Prostate gland (tissue), 2 donors: Measurements from ENCODE around the gene IFRD1. TPM values are rescaled to one million over a fixed set of nuclear protein-coding genes. Genes with fewer than 3 reads are reported as not detected.

Source experiments
- DNase-seq: peaks from one replicate; pipeline ENCODE4 v3.0.0-alpha.2; 2019; ENCODE audit warnings: low spot score
- H3K27ac ChIP-seq, 2 donors: fragments of 200-600 bp; sonication (generic); 2 replicates each; pipeline ENCODE4 v1.5.1; 2017 to 2019
- H3K27me3 ChIP-seq: fragments of 200-600 bp; sonication (generic); replicated peaks from 2 replicates; pipeline ENCODE4 v1.5.1; 2019; ENCODE audit not compliant: insufficient read depth
- H3K36me3 ChIP-seq, 2 donors: fragments of 200-600 bp; sonication (generic); 1 replicate in 1 of 2; 2 replicates in 1 of 2; pipeline versions ENCODE4 v1.5.1 to v1.8.1; 2017 to 2019
- H3K4me1 ChIP-seq: fragments of 200-600 bp; sonication (generic); replicated peaks from 2 replicates; pipeline ENCODE4 v1.5.1; 2019
- H3K4me3 ChIP-seq, 2 donors: fragments of 200-600 bp; sonication (generic); 2 replicates each; pipeline ENCODE4 v1.5.1; 2017 to 2019
- H3K9me3 ChIP-seq: fragments of 200-600 bp; sonication (generic); 2 replicates; pipeline ENCODE4 v1.5.1; 2017
- CTCF ChIP-seq, 4 experiments: fragments of 200-600 bp in 2 of 4; fragments of 450-650 bp in 2 of 4; sonication (generic) in 2 of 4; IDR thresholded peaks; 1 replicate in 3 of 4; 2 replicates in 1 of 4; pipeline ENCODE4 v1.5.1; 2016 to 2019; ENCODE audit warnings: antibody characterized with exemption in 4 of 4, mild to moderate bottlenecking in 2 of 4, moderate library complexity in 2 of 4
- POLR2A ChIP-seq: fragments of 450-650 bp; IDR thresholded peaks from one replicate; pipeline ENCODE4 v1.6.1; 2016; ENCODE audit warnings: antibody characterized with exemption, mild to moderate bottlenecking
- POLR2AphosphoS5 ChIP-seq: sonication (generic); formaldehyde crosslinking; IDR thresholded peaks from one replicate; pipeline ENCODE4 v1.6.1; 2017; ENCODE audit warnings: antibody characterized with exemption
- WGBS: methylation state at CpG from one replicate; pipeline ENCODE4 v1.1.5; 2018; 5-methylcytosine and 5-hydroxymethylcytosine counted together
- intact Hi-C: fragments of 100-400 bp; cut with DNase I; formaldehyde crosslinking; loops from one replicate; pipeline ENCODE4 v1.14.2; 2022
- total RNA-seq, 2 donors: library from RNA; depleted of rRNA; stranded (reverse); fragments of >200 nt; gene quantifications; one replicate each; pipeline ENCODE4 v1.1.0, GENCODE V29; 2016

Gene IFRD1
- total RNA-seq, 2 donors from 2014 or later: 57.5 to 58.5 TPM

- no peaks in the 10 kb centered on the region for H3K4me1 ChIP-seq
- no peak overlapping the region for H3K4me3 ChIP-seq
- no peaks in the 10 kb centered on the region for H3K36me3 ChIP-seq
- H3K9me3 ChIP-seq: no peaks in the 10 kb centered on the region
- no peak overlapping the region for H3K27ac ChIP-seq
- WGBS: 93% methylated on average over 1 of the region's 1 CpG
- DNase-seq: no peak
- TF ChIP-seq POLR2A (no peak), POLR2AphosphoS5 (no peak), CTCF (IDR thresholded peaks at IDR 0.05) (no peak)
- intact Hi-C loops: no loop called here
- no peaks in the 10 kb centered on the region for H3K27me3 ChIP-seq
These were observed 22.3 kb upstream of the IFRD1 start for GRCh38 chr7:112427984-112428383.

GRCh38 chr7:112428715-112429114 is 21.5 kb upstream of the IFRD1 start:
- intact Hi-C loops: no loop called here
- Histone ChIP-seq H3K27ac (no peak overlapping the region), H3K4me3 (no peak overlapping the region), H3K9me3 (no peaks in the 10 kb centered on the region), H3K27me3 (no peaks in the 10 kb centered on the region), H3K36me3 (no peaks in the 10 kb centered on the region), H3K4me1 (no peaks in the 10 kb centered on the region)
- no peak for DNase-seq
- TF ChIP-seq POLR2AphosphoS5: no peak
- no peak for TF ChIP-seq POLR2A
- no peak for TF ChIP-seq CTCF (IDR thresholded peaks at IDR 0.05)
- 73% methylated on average over 2 of the region's 2 CpGs for WGBS

GRCh38 chr7:112430649-112431048 is 19.6 kb upstream of the IFRD1 start:
- H3K27me3 ChIP-seq: no peaks in the 10 kb centered on the region
- no peak overlapping the region for H3K4me3 ChIP-seq
- no peak for TF ChIP-seq POLR2A
- WGBS: 69% methylated on average over 2 of the region's 2 CpGs
- intact Hi-C loops: no loop called here
- H3K4me1 ChIP-seq: no peaks in the 10 kb centered on the region
- no peaks in the 10 kb centered on the region for H3K9me3 ChIP-seq
- H3K27ac ChIP-seq: no peak overlapping the region
- no peaks in the 10 kb centered on the region for H3K36me3 ChIP-seq
- DNase-seq: no peak

GRCh38 chr7:112431803-112432202 is 18.5 kb upstream of the IFRD1 start:
- TF ChIP-seq CTCF (IDR thresholded peaks at IDR 0.05): no peak
- no peak for TF ChIP-seq POLR2AphosphoS5
- Histone ChIP-seq H3K27ac (no peak overlapping the region), H3K27me3 (no peaks in the 10 kb centered on the region), H3K36me3 (no peaks in the 10 kb centered on the region), H3K4me1 (peaks cover under 1% of the 10 kb centered on the region), H3K4me3 (no peak overlapping the region), H3K9me3 (no peaks in the 10 kb centered on the region)
- intact Hi-C loops: no loop called here
- 100% methylated on average over 3 of the region's 3 CpGs for WGBS
- DNase-seq: no peak

- 60% methylated on average over 1 of the region's 1 CpG for WGBS
- no peak for TF ChIP-seq POLR2A
- TF ChIP-seq CTCF (IDR thresholded peaks at IDR 0.05): no peak
- TF ChIP-seq POLR2AphosphoS5: no peak
- Histone ChIP-seq H3K4me1 (peaks cover 4% of the 10 kb centered on the region), H3K27ac (no peak overlapping the region), H3K9me3 (no peaks in the 10 kb centered on the region), H3K36me3 (no peaks in the 10 kb centered on the region), H3K27me3 (no peaks in the 10 kb centered on the region), H3K4me3 (no peak overlapping the region)
- no peak for DNase-seq
- intact Hi-C loops: no loop called here
These were observed 17.0 kb upstream of the IFRD1 start for GRCh38 chr7:112433289-112433688.
